ENCODE results near the gene EML6.

The EML6 gene

DNA sequence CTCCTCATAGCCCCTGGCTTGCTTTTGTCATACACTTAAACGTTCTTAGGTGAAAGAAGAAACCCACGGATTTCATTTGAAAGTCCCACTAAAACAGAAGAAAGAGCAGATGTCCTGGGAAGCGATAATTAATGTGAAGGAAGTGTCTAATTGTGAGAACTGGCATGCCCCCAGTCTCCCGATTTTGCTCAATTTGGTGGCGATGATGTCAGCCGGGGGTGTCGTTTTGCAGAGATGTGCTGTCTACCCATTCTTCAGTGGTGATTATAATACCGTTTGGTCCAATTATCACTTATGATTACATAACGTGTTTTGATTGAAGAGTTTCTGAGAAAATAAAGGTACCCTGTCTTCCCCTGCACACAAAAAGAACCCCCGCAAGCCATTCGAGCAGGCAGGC is 223.7 kb downstream of the EML6 start:
- DNase-seq (ENCODE audit: low spot score): no peak

DNA sequence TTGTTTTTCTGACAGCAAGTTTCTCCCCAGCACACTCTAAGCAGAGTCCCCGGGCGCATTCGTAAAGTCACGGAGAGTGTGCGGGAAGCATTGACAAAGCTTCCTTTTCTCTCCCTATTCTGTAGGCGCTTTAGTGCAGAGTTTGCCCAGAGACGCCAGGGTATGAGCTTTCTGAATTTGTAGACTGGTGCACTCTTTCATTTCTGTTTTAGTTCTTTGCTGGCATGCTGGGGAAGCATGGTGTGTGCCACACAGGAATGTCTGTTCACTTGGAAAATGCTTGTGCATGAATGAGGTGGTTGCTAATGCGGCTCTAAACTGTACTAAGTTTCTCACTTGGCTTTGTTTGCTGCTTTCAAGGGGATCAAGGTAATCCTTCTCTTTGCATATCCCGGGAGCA is 224.2 kb downstream of the EML6 start:
- no peak for DNase-seq (ENCODE audit: low spot score)

DNA sequence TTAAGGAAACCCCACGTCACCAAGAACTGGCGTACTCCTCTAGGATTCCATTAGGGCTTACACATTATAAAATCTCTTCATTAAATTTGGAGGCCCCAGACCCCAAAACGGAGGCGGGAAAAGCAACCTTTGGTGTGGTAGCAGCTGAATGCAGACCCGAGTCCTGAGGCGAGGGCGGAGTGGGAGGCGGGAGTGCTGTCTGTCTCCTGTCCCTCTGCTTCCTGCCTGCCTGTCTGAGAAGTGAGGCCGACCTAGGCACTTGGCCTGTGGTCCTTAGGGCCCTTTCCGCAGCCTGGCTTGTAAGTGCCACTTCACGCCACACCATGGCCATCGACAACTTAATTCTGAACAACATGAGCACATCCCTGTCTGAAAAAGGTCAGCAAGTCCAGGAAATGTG is 224.7 kb downstream of the EML6 start:
- no peak for DNase-seq (ENCODE audit: low spot score)

DNA sequence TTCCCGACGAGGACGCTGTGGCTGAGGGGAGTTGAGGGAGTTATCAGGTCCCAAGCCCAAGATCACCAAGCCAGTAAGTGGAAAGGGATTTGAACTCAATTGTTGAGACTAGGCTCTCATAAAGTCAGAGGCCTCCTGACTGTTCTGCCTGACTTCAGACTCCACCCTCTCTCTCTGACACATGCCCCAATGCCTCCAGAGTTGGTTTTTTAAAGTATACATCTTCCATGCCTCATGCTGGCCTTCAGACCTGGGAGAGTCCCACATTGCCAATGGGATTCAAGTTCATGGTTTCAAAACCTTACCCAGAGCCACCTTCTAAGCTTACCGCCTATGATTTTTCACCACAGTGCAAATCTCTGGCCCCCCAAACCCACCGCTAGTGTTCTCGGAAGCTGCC is 226.0 kb downstream of the EML6 start:
- DNase-seq (ENCODE audit: low spot score): no peak

DNA sequence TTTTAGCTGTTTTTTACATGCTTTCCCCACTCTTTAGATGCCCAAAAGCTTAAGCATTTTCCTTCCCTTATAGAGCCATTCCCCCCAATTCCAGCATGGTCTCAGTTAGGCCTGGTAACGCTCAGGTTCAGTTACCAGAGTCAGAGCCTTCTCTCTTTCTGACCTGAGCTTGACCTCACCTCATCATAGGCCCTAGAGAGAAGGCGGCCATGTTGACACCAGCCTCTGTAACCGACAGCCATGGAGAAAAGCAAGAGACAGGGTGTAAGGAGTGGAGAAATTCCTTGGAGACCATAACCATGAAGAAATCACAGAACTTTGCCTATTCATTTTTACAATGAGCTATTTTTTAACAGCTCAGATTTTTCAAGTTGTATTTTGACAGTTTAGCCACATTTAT is 227.3 kb downstream of the EML6 start:
- DNase-seq (ENCODE audit: low spot score): no peak

DNA sequence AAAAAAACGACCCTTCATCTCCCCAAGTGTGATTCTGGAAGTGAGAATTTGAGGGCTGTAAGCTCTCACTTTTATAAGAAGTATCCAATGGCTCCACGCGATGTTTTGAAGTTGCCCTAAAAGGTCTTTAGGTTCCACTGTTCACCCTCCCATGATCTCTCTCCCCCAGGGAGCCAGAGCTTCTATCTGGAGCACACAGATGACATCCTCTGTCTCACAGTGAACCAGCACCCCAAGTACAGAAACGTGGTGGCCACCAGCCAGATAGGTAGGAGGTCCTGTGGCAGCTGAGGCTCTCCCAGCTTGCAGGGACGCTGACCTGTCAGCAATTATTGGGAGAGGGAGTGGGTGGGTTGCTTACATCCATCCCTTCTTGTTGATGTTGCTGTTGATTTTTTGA is 229.0 kb downstream of the EML6 start:
- no peak for DNase-seq (ENCODE audit: low spot score)

DNA sequence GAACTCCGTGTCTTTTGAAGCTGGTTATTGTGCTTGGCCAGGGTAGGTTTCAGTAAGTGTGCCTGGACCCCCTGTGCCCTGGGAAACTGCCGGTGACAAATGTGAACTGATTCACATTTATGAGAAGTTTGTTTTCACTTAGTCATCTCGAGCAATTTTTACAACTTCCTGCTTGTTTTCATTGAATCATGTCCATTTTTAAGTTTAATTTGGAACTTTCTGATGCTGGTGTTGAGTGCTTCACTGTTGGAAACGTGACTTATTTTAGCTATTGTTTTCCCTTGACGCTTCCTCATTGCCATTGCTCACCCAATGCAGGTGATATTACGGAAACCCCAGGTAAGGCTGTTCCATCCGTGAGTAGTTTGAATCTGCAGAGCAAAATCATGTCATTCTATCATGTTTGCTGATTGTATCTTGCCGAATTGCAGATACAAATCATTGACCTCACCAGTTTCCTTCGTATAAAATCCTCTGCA is 229.6 kb downstream of the EML6 start:
- DNase-seq (ENCODE audit: low spot score): no peak

DNA sequence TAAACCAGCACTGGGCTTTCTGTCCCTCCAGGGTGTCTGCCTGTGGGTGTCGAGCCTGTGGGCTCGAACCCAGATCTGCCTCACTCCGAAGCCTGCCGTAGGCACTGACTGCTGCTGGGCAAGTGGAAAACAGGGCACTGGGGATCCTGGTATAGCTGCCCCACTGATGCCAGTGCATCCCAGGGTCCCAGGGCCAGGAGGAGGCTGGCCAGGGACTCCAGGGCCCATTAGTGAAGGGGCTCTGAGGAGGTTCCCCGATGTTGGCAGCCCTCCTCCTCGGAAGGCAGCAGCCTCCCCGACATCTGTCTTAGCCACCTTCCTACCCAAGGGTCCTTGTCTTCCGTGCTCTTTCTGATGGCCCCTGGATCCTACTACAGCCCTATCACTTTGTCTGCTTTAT is 230.7 kb downstream of the EML6 start:
- no peak for DNase-seq (ENCODE audit: low spot score)

DNA sequence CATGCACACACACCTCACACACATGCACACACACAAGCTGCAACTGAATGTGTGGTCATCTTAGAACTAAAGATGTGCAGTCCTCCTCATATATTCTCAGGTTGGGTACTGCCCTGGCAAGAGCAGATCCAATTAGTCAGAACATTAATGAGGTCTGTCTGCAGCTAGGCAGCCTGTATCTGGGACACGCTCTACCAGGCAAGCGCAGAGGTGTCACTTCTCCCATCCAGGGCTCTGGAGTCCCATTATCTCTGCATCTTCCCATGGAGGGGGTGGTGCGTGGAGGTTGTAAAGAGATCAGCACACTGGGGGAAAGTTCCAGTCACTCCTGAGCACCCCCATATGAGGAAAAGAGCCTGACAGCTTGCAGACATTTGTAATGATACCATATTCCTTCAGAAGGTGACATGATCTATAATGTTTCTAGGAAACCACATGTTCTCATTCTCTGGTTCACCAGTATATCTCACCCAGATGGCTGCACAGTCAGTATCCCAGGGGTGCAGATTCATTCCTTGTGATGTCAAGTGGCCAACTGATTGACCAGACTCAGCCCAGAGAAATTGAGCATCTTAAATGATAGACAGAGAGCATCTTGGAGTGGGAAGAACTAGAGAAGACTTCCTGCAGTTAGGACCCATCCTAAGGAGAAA is 231.4 kb downstream of the EML6 start:
- no peak for DNase-seq (ENCODE audit: low spot score)

- no peak for DNase-seq (ENCODE audit: low spot score)
Measured at GRCh38 chr2:54955358-54956110, 232.1 kb downstream of the EML6 start.

GRCh38 chr2:54956111-54956627 is 232.7 kb downstream of the EML6 start:
- no peak for DNase-seq (ENCODE audit: low spot score)

- no peak for DNase-seq (ENCODE audit: low spot score)
Measured at GRCh38 chr2:54957321-54957999, 234.0 kb downstream of the EML6 start.

DNA sequence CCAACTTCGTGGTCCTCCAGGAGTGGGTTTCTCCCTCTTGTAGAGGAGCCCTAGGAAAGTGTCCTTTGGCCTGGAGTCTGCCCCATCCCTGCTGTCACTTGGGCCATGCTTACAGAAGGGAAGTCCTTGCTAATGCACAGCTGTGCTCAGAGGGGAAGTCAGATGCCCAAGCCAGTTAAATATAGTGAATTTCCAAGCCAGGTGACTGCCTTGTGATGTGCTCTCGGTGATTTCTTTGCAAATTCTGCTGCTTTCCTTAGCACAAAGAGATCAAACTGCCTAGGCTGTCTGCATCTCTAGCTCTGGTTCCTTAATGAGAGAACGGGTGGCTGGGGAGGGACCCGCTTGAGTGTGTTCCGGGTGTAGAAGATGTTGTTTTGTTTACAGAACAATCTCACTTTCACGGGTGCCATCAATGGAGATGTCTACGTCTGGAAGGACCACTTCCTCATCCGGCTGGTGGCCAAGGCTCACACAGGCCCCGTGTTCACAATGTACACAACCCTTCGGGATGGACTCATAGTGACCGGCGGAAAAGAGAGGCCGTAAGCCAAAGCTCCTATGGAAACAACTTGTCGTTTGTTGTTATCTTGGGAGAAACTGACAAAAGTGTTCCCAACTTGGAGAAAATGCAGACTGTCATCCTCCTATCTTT is 235.4 kb downstream of the EML6 start:
- no peak for DNase-seq (ENCODE audit: low spot score)

GRCh38 chr2:54960164-54960563 is 236.7 kb downstream of the EML6 start:
- DNase-seq (ENCODE audit: low spot score): no peak

- DNase-seq (ENCODE audit: low spot score): no peak
Measured at GRCh38 chr2:54962511-54962910, 239.0 kb downstream of the EML6 start.

DNA sequence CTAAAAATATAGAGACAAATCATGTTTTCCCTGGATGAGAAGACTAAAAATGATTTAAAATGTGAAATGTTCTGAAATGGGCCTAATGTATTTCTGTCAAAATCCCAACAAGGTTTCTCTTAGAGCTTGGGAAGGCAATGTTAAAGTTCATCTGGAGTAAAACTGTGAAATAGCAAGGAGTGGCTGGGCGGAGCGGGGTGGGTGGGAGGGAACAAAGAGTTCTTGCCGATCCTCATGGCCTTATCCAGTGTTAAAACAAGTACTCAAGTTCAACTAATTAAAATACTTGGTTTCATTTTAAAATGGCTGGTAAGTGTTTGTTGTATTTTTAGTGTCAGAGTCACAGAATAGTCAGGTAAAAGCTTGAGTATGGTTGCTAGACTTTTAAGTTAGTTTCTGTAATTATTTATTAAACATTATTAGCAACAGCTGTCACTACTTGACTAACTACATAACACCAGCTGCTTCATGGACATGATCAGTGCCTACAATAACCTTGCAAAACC is 239.5 kb downstream of the EML6 start:
- no peak for DNase-seq (ENCODE audit: low spot score)

DNA sequence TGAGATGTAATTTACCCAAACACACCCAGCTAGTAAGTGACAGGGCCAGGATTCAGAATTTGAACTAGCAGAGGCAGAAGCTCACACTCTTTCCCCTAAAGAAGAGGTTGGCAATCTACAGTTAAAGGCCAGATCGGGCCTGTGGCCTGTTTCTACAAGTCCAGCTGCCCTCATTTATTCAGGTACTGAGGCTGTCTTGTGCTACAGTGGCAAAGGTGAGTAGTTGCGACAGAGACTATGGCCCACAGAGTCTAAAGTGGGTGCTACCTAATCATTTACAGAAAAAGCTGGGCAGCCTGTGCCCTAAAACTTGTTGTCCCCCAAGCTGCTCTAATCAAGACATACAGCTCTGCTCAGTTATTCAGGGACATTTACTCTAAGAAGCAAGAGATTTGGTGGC is 240.0 kb downstream of the EML6 start:
- DNase-seq (ENCODE audit: low spot score): no peak

DNA sequence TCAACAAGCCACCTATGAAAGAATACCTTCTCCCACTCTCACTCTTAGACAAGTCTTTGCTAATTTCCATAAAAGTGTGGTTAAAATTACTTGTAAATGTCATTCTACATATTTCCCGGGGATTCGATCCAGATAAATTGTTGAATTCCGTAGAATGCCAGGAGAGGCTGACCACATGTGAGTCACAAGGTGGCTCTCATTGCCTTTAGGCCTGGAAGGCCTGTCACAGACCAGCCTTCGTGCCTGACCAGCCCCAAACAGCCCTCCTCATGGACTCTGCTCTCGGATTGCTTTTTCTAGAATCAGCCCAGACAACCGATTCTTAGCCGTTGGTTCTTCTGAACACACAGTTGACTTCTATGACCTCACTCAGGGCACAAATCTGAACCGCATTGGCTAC is 240.8 kb downstream of the EML6 start:
- no peak for DNase-seq (ENCODE audit: low spot score)

DNA sequence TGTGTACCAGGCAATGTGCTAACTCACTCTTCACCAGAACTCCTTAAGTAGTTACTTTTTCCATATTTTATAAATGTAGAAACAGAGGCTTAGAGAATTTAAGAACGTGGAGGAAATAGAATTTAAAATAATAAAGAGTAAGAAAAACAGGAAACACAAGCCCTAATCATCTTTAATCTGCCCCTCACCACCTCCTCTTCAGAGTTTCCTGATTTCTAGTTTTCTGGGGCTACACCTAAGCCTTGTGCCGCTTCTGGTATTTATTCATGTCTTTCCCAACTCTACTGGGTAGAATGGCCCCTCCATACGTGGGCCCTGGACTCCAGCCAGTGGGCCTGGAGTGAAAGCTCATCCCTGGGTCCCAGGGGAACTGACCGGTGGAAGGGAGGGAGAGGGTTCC is 241.4 kb downstream of the EML6 start:
- DNase-seq (ENCODE audit: low spot score): no peak

GRCh38 chr2:54965425-54965824 is 242.0 kb downstream of the EML6 start:
- DNase-seq (ENCODE audit: low spot score): no peak

DNA sequence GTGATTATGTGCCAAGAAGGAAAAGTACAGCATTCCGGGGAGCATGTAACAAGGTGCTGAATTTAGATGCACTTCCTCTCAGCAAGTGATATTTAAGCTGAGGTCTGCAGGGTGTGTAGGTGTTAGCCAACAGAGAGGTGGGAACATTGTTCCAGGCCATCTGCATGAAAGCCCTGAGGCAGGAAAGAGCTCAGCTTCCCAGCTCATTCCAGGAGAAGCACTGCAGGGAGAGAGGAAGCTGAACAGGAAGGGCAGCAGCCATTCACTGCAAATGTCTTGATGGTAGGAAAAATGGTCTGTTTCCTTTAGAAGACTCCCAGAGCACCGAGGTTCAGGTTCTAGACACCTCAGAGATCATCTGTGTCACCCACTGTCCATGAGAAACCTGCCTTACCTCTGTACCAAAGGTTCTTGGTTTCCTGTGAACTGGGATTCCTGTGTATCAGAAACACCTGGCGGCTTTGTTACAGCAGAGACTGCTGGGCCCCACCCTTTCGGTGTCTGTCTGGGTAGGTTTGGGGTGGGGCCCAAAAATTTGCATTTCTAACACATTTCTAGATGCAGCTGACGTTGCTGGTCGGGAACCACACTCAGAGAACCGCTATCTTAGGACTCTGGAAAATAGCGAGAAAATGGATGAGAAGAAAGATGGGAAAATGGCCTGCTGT is 242.8 kb downstream of the EML6 start:
- DNase-seq (ENCODE audit: low spot score): no peak

DNA sequence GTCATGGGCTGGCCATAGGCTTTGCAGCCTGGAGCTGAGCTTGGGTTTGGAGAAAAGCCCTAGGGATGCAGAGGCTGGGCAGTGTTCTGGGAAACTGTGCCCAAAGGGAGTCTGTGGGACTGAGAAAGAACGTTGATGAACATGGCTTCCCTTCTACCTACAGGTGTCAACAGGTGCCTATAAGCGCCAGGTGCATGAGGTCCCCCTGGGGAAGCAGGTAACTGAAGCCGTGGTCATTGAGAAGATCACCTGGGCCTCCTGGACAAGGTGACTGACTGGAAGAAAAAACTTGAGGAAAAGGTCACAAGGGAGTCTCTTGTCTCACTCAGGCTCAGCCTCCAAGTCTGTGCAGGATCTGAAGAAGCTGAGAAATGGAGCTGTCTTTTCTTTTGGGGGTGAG is 243.4 kb downstream of the EML6 start:
- no peak for DNase-seq (ENCODE audit: low spot score)

All from CD4-positive, alpha-beta T cell treated with Interleukin-2 at 100 ng/mL for 4 hours (primary cell).